SK-N-SH (cell line): ENCODE data around the gene BABAM1. TPM values are rescaled to one million over a fixed set of nuclear protein-coding genes. Genes with fewer than 3 reads are reported as not detected.

Source experiments
- CTCF ChIA-PET: fragments of 300-600, 350-600 bp; formaldehyde crosslinking; extraction: SDS; loops from one replicate; lab custom pipeline; 2021; lab: Yijun Ruan, JAX
- POLR2A ChIA-PET: fragments of 350-600 bp; sonication (Branson Sonifier 250); formaldehyde crosslinking; extraction: SDS; loops from one replicate; lab custom pipeline; 2020; ENCODE audit warnings: antibody characterized with exemption, inconsistent platforms; lab: Yijun Ruan, JAX
- DNase-seq: peaks from one replicate; pipeline ENCODE4 v3.0.0; 2012
- H2AFZ ChIP-seq: fragments of 200-600 bp; sonication (generic); 2 replicates; pipeline ENCODE4 v1.8.1; 2016; ENCODE audit warnings: antibody characterized with exemption, mild to moderate bottlenecking, low read depth
- H3F3A ChIP-seq: fragments of 200-600 bp; sonication (generic); replicated peaks from 2 replicates; pipeline ENCODE3; 2016; ENCODE audit warnings: antibody characterized with exemption, mild to moderate bottlenecking; ENCODE audit not compliant: insufficient read depth
- H3K27ac ChIP-seq, 2 experiments: fragments of 200-500 bp in 1 of 2; fragments of 200-600 bp in 1 of 2; sonication (Bioruptor generic) in 1 of 2; sonication (generic), shearing (Covaris generic) in 1 of 2; 2 replicates each; pipeline versions ENCODE4 v1.5.1 to v1.6.1; 2014 to 2016; ENCODE audit warnings: low read depth in 2 of 2, inconsistent platforms in 1 of 2, low read length in 1 of 2, mild to moderate bottlenecking in 1 of 2, mixed read lengths in 1 of 2
- H3K27me3 ChIP-seq: fragments of 200-600 bp; sonication (generic), shearing (Covaris generic); 2 replicates; pipeline ENCODE4 v1.6.1; 2016; ENCODE audit warnings: mixed run types; ENCODE audit not compliant: insufficient read depth
- H3K36me3 ChIP-seq, 2 experiments: fragments of 200-500 bp in 1 of 2; fragments of 200-600 bp in 1 of 2; sonication (Bioruptor generic) in 1 of 2; sonication (generic) in 1 of 2; replicated peaks in 1 of 2; 2 replicates each; pipeline versions ENCODE3 to v1.5.1; 2014 to 2016; ENCODE audit warnings: low read length in 1 of 2, mild to moderate bottlenecking in 1 of 2; ENCODE audit not compliant: insufficient read depth in 2 of 2, control insufficient read depth in 1 of 2
- H3K4me1 ChIP-seq, 2 experiments: fragments of 200-500 bp in 1 of 2; fragments of 200-600 bp in 1 of 2; sonication (Bioruptor generic) in 1 of 2; sonication (generic), shearing (Covaris generic) in 1 of 2; 2 replicates each; pipeline versions ENCODE4 v1.5.1 to v1.6.1; 2014 to 2016; ENCODE audit warnings: low read depth in 1 of 2, low read length in 1 of 2, mixed run types in 1 of 2; ENCODE audit not compliant: insufficient read depth in 2 of 2, control insufficient read depth in 1 of 2
- H3K4me2 ChIP-seq: fragments of 200-600 bp; sonication (generic), shearing (Covaris generic); 2 replicates; pipeline ENCODE4 v1.6.1; 2017; ENCODE audit warnings: mixed run types
- H3K4me3 ChIP-seq, 2 experiments: fragments of 200-500 bp in 1 of 2; fragments of 200-600 bp in 1 of 2; sonication (Bioruptor generic) in 1 of 2; sonication (generic), shearing (Covaris generic) in 1 of 2; 2 replicates each; pipeline versions ENCODE4 v1.5.1 to v1.8.1; 2014 to 2016; ENCODE audit warnings: low read depth in 2 of 2, inconsistent platforms in 1 of 2, low read length in 1 of 2, mild to moderate bottlenecking in 1 of 2, mixed read lengths in 1 of 2, moderate library complexity in 1 of 2
- H3K79me2 ChIP-seq: fragments of 200-600 bp; sonication (generic); 2 replicates; pipeline ENCODE4 v1.8.1; 2017; ENCODE audit warnings: mild to moderate bottlenecking; ENCODE audit not compliant: insufficient read depth
- H3K9ac ChIP-seq: fragments of 200-600 bp; sonication (generic); 2 replicates; pipeline ENCODE4 v1.6.1; 2017; ENCODE audit warnings: mixed run types
- H3K9me2 ChIP-seq: fragments of 200-600 bp; sonication (generic); 2 replicates; pipeline ENCODE4 v1.6.1; 2017; ENCODE audit warnings: mixed run types
- H3K9me3 ChIP-seq: fragments of 200-600 bp; sonication (generic); 2 replicates; pipeline ENCODE4 v1.6.1; 2017; ENCODE audit warnings: mixed run types, mild to moderate bottlenecking, moderate library complexity
- H4K20me1 ChIP-seq: fragments of 200-600 bp; sonication (generic); 2 replicates; pipeline ENCODE4 v1.6.1; 2017; ENCODE audit warnings: mild to moderate bottlenecking, mixed run types; ENCODE audit not compliant: insufficient read depth
- ELF1 ChIP-seq: IDR thresholded peaks from 2 replicates; pipeline ENCODE4 v1.4.0; 2012
- FOXM1 ChIP-seq: IDR thresholded peaks from 2 replicates; pipeline ENCODE4 v1.4.0; 2012; ENCODE audit warnings: low read depth, mild to moderate bottlenecking
- MXI1 ChIP-seq: IDR thresholded peaks from 2 replicates; pipeline ENCODE4 v1.6.1; 2012; ENCODE audit warnings: mild to moderate bottlenecking, low read depth, low read length, improper control_type of control experiment
- NRF1 ChIP-seq: IDR thresholded peaks from 2 replicates; pipeline ENCODE4 v1.6.1; 2012; ENCODE audit warnings: low read depth, mild to moderate bottlenecking, low read length
- RAD21 ChIP-seq: IDR thresholded peaks from 2 replicates; pipeline ENCODE4 v1.6.1; 2012; ENCODE audit warnings: mild to moderate bottlenecking, low read length
- RCOR1 ChIP-seq: fragments of 150-350 bp; IDR thresholded peaks from 2 replicates; pipeline ENCODE4 v1.6.1; 2017; ENCODE audit warnings: antibody characterized with exemption, low read length
- REST ChIP-seq: IDR thresholded peaks from 2 replicates; pipeline ENCODE4 v1.6.1; 2012; ENCODE audit warnings: mild to moderate bottlenecking, low read depth, low read length, moderate library complexity
- SIN3A ChIP-seq: IDR thresholded peaks from 2 replicates; pipeline ENCODE4 v1.6.1; 2012; ENCODE audit warnings: low read depth, mild to moderate bottlenecking, low read length, moderate library complexity, borderline replicate concordance
- SMC3 ChIP-seq: IDR thresholded peaks from 2 replicates; pipeline ENCODE4 v1.6.1; 2012; ENCODE audit warnings: low read depth, low read length, improper control_type of control experiment
- TAF1 ChIP-seq: IDR thresholded peaks from 2 replicates; pipeline ENCODE4 v1.6.1; 2012; ENCODE audit warnings: low read depth, mild to moderate bottlenecking, low read length, moderate library complexity, borderline replicate concordance
- TCF12 ChIP-seq: IDR thresholded peaks from 2 replicates; pipeline ENCODE4 v1.4.0; 2012
- WGBS: methylation state at CpG from one replicate; pipeline ENCODE4 v1.1.6; 2017; ENCODE audit warnings: low lambda C conversion rate; 5-methylcytosine and 5-hydroxymethylcytosine counted together
- polyA plus RNA-seq, 3 experiments: library from polyadenylated mRNA; depleted of rRNA; stranded (reverse); fragments of >200 nt; gene quantifications; 2 replicates each; pipeline ENCODE4 v1.2.3, GENCODE V29; 2012
- TF ChIP-seq, protein P1 (sequence below): fragments of 150-350 bp; IDR thresholded peaks from 2 replicates; pipeline ENCODE4 v1.6.1; 2017; ENCODE audit warnings: antibody characterized with exemption, low read length, low read depth, borderline replicate concordance
- TF ChIP-seq, protein P2 (sequence below): fragments of 150-350 bp; IDR thresholded peaks from 2 replicates; pipeline ENCODE4 v1.6.1; 2016; ENCODE audit warnings: mild to moderate bottlenecking, low read depth, low read length
- TF ChIP-seq, protein P3 (sequence below): IDR thresholded peaks from 2 replicates; pipeline ENCODE4; 2012

BABAM1 gene
- polyA plus RNA-seq, 1 of the 3 experiments (the other 2 are of a cell fraction) = 192 TPM

GRCh38 chr19:17286752-17287151, 19.5 kb downstream of the BABAM1 start (continued):
- TF ChIP-seq, protein P1, sequence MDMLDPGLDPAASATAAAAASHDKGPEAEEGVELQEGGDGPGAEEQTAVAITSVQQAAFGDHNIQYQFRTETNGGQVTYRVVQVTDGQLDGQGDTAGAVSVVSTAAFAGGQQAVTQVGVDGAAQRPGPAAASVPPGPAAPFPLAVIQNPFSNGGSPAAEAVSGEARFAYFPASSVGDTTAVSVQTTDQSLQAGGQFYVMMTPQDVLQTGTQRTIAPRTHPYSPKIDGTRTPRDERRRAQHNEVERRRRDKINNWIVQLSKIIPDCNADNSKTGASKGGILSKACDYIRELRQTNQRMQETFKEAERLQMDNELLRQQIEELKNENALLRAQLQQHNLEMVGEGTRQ = no peak
- TF ChIP-seq TCF12 = no peak

DNA sequence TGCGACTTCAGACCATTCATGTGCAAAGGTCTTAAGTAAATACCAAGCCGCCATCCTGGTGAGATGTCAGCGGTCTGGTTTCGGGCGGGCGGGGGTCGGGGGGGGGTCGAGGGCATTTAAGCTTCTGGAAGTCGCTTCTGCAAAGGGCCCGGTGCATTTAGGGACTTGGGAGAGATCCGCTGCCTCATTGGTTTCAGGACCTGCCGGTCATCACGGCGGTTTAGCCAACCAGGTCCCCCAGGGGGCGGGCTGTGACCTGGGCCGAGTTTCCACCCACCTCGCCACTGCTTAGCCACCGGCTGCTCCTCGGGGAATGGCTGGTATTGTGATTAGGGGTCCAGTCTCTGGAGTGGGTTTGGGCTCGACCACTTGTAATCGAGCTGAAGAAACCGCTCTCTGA, 22.2 kb downstream of the BABAM1 start:
- peaks cover 14% of the 10 kb centered on the region for H3F3A ChIP-seq
- ChIA-PET CTCF (interaction anchor here (0.6 to 2.1 kb wide), 5 partner anchors 14 to 374 kb away, joined by 3 to 10 read pairs (median 3); partner anchors contain the start of genes ABHD8 and MRPL34), POLR2A (no interaction called here)

DNA sequence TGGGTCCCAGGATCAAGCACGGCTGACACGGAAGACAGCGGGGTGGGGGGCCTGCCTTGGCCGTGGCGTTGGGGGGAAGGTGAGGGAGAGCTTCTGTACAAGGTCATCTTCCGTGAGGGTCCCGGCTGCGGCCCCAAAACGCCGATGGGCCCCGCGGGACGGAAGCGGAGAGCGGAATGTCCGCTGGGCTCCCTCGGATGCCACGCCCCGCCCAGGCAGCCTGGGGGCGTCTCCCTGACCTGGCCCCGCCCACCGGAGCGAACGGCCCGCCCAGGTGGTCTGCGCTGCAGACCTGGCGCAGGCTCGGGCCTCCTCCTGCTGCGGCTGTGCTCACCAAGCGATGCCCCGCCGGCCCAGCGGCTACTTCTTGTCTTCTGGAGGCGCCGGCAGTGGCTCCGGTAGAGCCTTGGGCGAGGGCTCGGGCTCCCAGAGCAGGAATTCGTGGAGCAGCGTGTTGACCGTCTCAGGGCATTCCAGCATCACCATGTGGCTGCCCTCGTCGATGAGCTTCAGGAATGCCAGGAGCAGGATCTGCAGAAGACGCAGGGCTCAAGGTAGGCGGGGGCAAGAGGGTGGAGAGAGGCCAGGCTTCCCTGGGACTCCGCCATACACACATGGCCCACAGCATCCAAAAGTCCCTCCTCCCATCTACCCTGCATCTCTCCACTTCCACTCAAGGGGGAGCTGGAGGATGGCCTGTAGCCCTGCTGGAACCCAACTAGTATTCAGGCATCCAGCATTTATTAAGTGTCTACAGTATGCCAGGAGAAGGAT, 25.2 kb downstream of the BABAM1 start:
- peak; percentile 93 for DNase-seq
- peak overlapping the region; percentile 61; the same call in 1 of the 2 replicates for H3K9ac ChIP-seq
- H3K9me3 ChIP-seq = no peaks in the 10 kb centered on the region
- WGBS = 52% methylated on average over 10 of the region's 46 CpGs
- peaks cover 0 to 8% of the 10 kb centered on the region in 2 experiments; a peak in 1 of 4 replicates for H3K4me1 ChIP-seq
- H3K27me3 ChIP-seq = no peaks in the 10 kb centered on the region
- H3K9me2 ChIP-seq = no peaks in the 10 kb centered on the region
- peak overlapping the region; percentile 78; the same call in 1 of the 2 replicates for H2AFZ ChIP-seq
- H3K4me3 ChIP-seq = peak overlapping the region; percentile 46 to 63
- peak overlapping the region; percentile 69; the same call in 1 of the 2 replicates for H3K4me2 ChIP-seq
- ChIA-PET POLR2A (interaction anchor here (0.8 to 1.4 kb wide), 4 partner anchors 10 to 77 kb away, joined by 3 to 7 read pairs (median 4); partner anchors contain the start of genes ABHD8, MRPL34 and USE1), CTCF (interaction anchor here (0.7 to 6.0 kb wide), 10 partner anchors 10 to 100 kb away, joined by 3 to 35 read pairs (median 8); partner anchors contain the start of genes ABHD8, ANKLE1, DDA1 and MRPL34)
- H3F3A ChIP-seq = peaks cover 23% of the 10 kb centered on the region
- H3K79me2 ChIP-seq = peaks cover 6% of the 10 kb centered on the region; the same call in 1 of the 2 replicates
- H3K36me3 ChIP-seq = no peaks in the 10 kb centered on the region
- H4K20me1 ChIP-seq = no peaks in the 10 kb centered on the region
- H3K27ac ChIP-seq = peak overlapping the region; percentile 38 to 82; a peak in 3 of 4 replicates
- TF ChIP-seq SIN3A = no peak; the same call in 1 of the 2 replicates
- TF ChIP-seq SMC3 = peak; percentile 52
- no peak for TF ChIP-seq MXI1
- TF ChIP-seq REST = no peak
- no peak for TF ChIP-seq FOXM1
- TF ChIP-seq TAF1 = no peak
- peak; percentile 51; the same call in 1 of the 2 replicates for TF ChIP-seq NRF1
- TF ChIP-seq RCOR1 = peak; percentile 22; the same call in 1 of the 2 replicates
- TF ChIP-seq ELF1 = no peak

More for the DNA sequence above, 22.2 kb downstream of the BABAM1 start:
- H3K79me2 ChIP-seq = no peaks in the 10 kb centered on the region
- H3K9ac ChIP-seq = no peak overlapping the region
- no peaks in the 10 kb centered on the region for H3K9me2 ChIP-seq
- no peaks in the 10 kb centered on the region for H3K9me3 ChIP-seq
- H3K27ac ChIP-seq = no peak overlapping the region
- peaks cover 0 to 8% of the 10 kb centered on the region in 2 experiments; a peak in 1 of 4 replicates for H3K4me1 ChIP-seq
- 24% methylated on average over 17 of the region's 22 CpGs for WGBS
- no peak overlapping the region for H3K4me3 ChIP-seq
- DNase-seq = peak; percentile 96
- no peaks in the 10 kb centered on the region for H3K27me3 ChIP-seq
- no peaks in the 10 kb centered on the region for H3K36me3 ChIP-seq
- no peak for TF ChIP-seq RAD21
- TF ChIP-seq, protein P2, sequence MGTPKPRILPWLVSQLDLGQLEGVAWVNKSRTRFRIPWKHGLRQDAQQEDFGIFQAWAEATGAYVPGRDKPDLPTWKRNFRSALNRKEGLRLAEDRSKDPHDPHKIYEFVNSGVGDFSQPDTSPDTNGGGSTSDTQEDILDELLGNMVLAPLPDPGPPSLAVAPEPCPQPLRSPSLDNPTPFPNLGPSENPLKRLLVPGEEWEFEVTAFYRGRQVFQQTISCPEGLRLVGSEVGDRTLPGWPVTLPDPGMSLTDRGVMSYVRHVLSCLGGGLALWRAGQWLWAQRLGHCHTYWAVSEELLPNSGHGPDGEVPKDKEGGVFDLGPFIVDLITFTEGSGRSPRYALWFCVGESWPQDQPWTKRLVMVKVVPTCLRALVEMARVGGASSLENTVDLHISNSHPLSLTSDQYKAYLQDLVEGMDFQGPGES = peak; percentile 47; the same call in 1 of the 2 replicates
- TF ChIP-seq, protein P3, sequence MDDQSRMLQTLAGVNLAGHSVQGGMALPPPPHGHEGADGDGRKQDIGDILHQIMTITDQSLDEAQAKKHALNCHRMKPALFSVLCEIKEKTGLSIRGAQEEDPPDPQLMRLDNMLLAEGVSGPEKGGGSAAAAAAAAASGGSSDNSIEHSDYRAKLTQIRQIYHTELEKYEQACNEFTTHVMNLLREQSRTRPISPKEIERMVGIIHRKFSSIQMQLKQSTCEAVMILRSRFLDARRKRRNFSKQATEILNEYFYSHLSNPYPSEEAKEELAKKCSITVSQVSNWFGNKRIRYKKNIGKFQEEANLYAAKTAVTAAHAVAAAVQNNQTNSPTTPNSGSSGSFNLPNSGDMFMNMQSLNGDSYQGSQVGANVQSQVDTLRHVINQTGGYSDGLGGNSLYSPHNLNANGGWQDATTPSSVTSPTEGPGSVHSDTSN = peak; percentile 98
- H4K20me1 ChIP-seq = no peaks in the 10 kb centered on the region
- no peak overlapping the region for H2AFZ ChIP-seq
- H3K4me2 ChIP-seq = no peak overlapping the region
